B cell (primary cell): ENCODE measurements around the gene WHAMM. TPM values are rescaled to one million over a fixed set of nuclear protein-coding genes. Genes with fewer than 3 reads are reported as not detected.

Experiments
- ATAC-seq: fragments of 200-7000 bp; cut with Tn5 transposase; one replicate; pipeline ENCODE4 v1.10.0; 2021; ENCODE audit warnings: low read depth, mild to moderate bottlenecking, moderate number of reproducible peaks, moderate library complexity
- CTCF ChIA-PET: fragments of 350-600 bp; sonication (Branson Sonifier 250); formaldehyde crosslinking; loops from one replicate; lab custom pipeline; 2021; ENCODE audit warnings: antibody characterized with exemption, inconsistent platforms; lab: Charles Lee
- POLR2A ChIA-PET: fragments of 350-600 bp; sonication (Branson Sonifier 250); formaldehyde crosslinking; loops from one replicate; lab custom pipeline; 2021; ENCODE audit warnings: antibody characterized with exemption; lab: Charles Lee
- DNase-seq: peaks from one replicate; pipeline ENCODE4 v3.0.0; 2013
- H2AFZ ChIP-seq: 2 replicates; pipeline ENCODE4 v1.6.1; 2012; ENCODE audit warnings: mild to moderate bottlenecking, low read depth, low read length; ENCODE audit not compliant: insufficient read depth, poor library complexity, severe bottlenecking
- H3K27ac ChIP-seq, 2 donors: 1 replicate in 1 of 2; 2 replicates in 1 of 2; pipeline ENCODE4 v1.5.1; 2012 to 2013; ENCODE audit warnings: low read length in 2 of 2, mild to moderate bottlenecking in 2 of 2, moderate library complexity in 1 of 2
- H3K27me3 ChIP-seq, 4 experiments: fragments of 200-600 bp in 1 of 4; sonication (generic) in 1 of 4; replicated peaks in 1 of 4; 1 replicate in 2 of 4; 2 replicates in 2 of 4; pipeline versions ENCODE4 v1.6.1 to v1.7.0; 2013 to 2016; ENCODE audit warnings: low read length in 3 of 4, mild to moderate bottlenecking in 2 of 4, mixed read lengths in 1 of 4, moderate library complexity in 1 of 4; ENCODE audit not compliant: insufficient read depth in 4 of 4, control insufficient read depth in 3 of 4; ENCODE audit errors: control extremely low read depth in 1 of 4
- H3K36me3 ChIP-seq, 2 experiments: replicated peaks in 1 of 2; 1 replicate in 1 of 2; 2 replicates in 1 of 2; pipeline versions ENCODE4 v1.6.1 to v1.7.1; 2013; ENCODE audit warnings: low read length in 1 of 2; ENCODE audit not compliant: insufficient read depth in 2 of 2, control insufficient read depth in 1 of 2; ENCODE audit errors: control extremely low read depth in 1 of 2, extremely low read depth in 1 of 2
- H3K4me1 ChIP-seq, 2 donors: fragments of 200-600 bp in 1 of 2; sonication (generic) in 1 of 2; 1 replicate in 1 of 2; 2 replicates in 1 of 2; pipeline versions ENCODE4 v1.5.1 to v1.6.1; 2013 to 2017; ENCODE audit warnings: low read length in 2 of 2; ENCODE audit not compliant: control insufficient read depth in 2 of 2, insufficient read depth in 2 of 2
- H3K4me2 ChIP-seq: replicated peaks from 2 replicates; pipeline ENCODE3; 2012; ENCODE audit warnings: mild to moderate bottlenecking, low read depth, low read length; ENCODE audit not compliant: poor library complexity, severe bottlenecking
- H3K4me3 ChIP-seq, 5 experiments: fragments of 200-600 bp in 1 of 5; sonication (generic) in 1 of 5; 1 replicate in 3 of 5; 2 replicates in 2 of 5; pipeline versions ENCODE4 v1.5.1 to v1.7.0; 2011 to 2016; ENCODE audit warnings: low read length in 4 of 5, mild to moderate bottlenecking in 4 of 5, low read depth in 2 of 5, control low read depth in 1 of 5, moderate library complexity in 1 of 5; ENCODE audit not compliant: insufficient read depth in 1 of 5; ENCODE audit errors: control extremely low read depth in 1 of 5, extremely low read depth in 1 of 5
- H3K79me2 ChIP-seq: fragments of 200-600 bp; sonication (generic); one replicate; pipeline ENCODE4 v1.6.0; 2016; ENCODE audit warnings: low read length; ENCODE audit not compliant: control insufficient read depth, insufficient read depth
- H3K9ac ChIP-seq: fragments of 200-600 bp; sonication (generic); 2 replicates; pipeline ENCODE4 v1.6.1; 2017; ENCODE audit warnings: mild to moderate bottlenecking, low read length, moderate library complexity
- H3K9me3 ChIP-seq, 3 donors: one replicate each; pipeline versions ENCODE4 v1.6.1 to v1.7.1; 2013; ENCODE audit warnings: low read length in 2 of 3; ENCODE audit not compliant: control insufficient read depth in 2 of 3, insufficient read depth in 1 of 3; ENCODE audit errors: control extremely low read depth in 1 of 3
- H4K20me1 ChIP-seq: 2 replicates; pipeline ENCODE4 v1.6.0; 2012; ENCODE audit warnings: mild to moderate bottlenecking, low read length; ENCODE audit not compliant: insufficient read depth, control insufficient read depth, poor library complexity, severe bottlenecking
- H3K27ac Mint-ChIP-seq: one replicate; pipeline ENCODE4 v1.8.0; 2021; ENCODE audit warnings: mixed read lengths
- H3K27me3 Mint-ChIP-seq: one replicate; pipeline ENCODE4 v1.8.0; 2021; ENCODE audit warnings: mixed read lengths
- H3K4me1 Mint-ChIP-seq: one replicate; pipeline ENCODE4 v1.8.0; 2021; ENCODE audit warnings: mixed read lengths
- H3K4me3 Mint-ChIP-seq: one replicate; pipeline ENCODE4 v1.8.0; 2021; ENCODE audit warnings: mixed read lengths
- H3K9me3 Mint-ChIP-seq: one replicate; pipeline ENCODE4 v1.8.0; 2022; ENCODE audit warnings: mixed read lengths; ENCODE audit not compliant: insufficient read depth
- EZH2 ChIP-seq: IDR thresholded peaks from 2 replicates; pipeline ENCODE4 v1.6.1; 2012; ENCODE audit warnings: borderline replicate concordance, low read depth, mild to moderate bottlenecking, moderate library complexity, low read length; ENCODE audit not compliant: insufficient read depth, poor library complexity, severe bottlenecking
- WGBS: methylation state at CpG from one replicate; pipeline ENCODE4 v1.1.5; 2013; ENCODE audit warnings: missing lambda C conversion rate; ENCODE audit not compliant: insufficient coverage; 5-methylcytosine and 5-hydroxymethylcytosine counted together
- intact Hi-C: fragments of 100-400 bp; cut with micrococcal nuclease; formaldehyde crosslinking; loops from one replicate; pipeline ENCODE4 v1.10.0; 2022
- polyA plus RNA-seq: library from polyadenylated mRNA; depleted of rRNA; stranded (reverse); fragments of >200 nt; gene quantifications from 2 replicates; pipeline ENCODE4 v1.2.3, GENCODE V29; 2012
- total RNA-seq, 2 donors: library from RNA; stranded (reverse); fragments of 120-200 nt in 1 of 2; gene quantifications; 1 replicate in 1 of 2; 2 replicates in 1 of 2; pipeline versions ENCODE4 v1.2.3 to v1.2.4, GENCODE V29; 2013 to 2022
- TF ChIP-seq, protein P1 (sequence below): fragments of 200-600 bp; IDR thresholded peaks from one replicate; pipeline ENCODE4 v1.8.0; 2022; ENCODE audit warnings: antibody characterized with exemption, mild to moderate bottlenecking

Gene WHAMM
- total and polyA plus RNA-seq, 2 donors (not counting 1 experiment from before 2014, with no cell fraction given): 18.3 to 31.3 TPM

DNA sequence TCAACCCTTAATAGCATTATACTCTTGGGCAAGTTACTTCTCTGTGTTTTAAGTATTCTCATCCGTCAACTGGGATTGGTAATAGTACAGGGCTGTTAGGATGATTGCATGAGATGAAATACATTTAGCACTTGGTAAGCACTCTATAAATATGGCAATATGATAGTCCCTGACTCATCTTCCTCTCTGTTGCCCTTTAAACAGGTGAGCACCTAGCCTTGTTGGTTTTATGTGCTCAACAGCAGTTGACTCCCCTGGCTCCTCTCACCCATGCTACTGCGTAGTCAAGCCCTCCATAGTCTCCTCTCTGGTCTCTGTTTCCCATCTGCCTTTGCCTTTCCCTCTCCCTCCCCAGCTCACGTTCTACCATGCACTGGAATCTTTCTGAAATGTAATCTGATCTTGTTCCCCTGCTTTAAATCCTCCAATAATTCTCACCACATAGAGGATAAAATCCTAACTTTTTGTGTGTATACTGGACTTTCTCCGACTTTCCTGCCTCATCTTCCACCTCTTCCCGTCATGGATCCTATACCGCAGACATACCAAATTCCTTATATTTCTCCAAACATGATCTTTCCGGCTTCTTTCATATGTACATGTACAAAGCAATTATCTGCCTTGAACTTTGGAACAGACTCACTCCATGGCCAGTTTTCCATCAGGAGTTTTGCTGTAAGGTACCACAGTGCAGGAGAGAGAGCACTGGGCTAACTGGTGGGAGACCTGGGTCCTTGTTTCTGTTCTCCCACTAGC is 45.9 kb upstream of the WHAMM start:
- Histone ChIP-seq H3K4me1 (no peaks in the 10 kb centered on the region), H3K4me2 (no peak overlapping the region), H3K27me3 (no peaks in the 10 kb centered on the region), H3K79me2 (no peaks in the 10 kb centered on the region), H3K4me3 (no peak overlapping the region), H3K9ac (no peak overlapping the region), H3K9me3 (peaks cover 0 to 5% (median 3%) of the 10 kb centered on the region in 3 donors), H3K36me3 (peaks cover 0 to 12% of the 10 kb centered on the region in 2 experiments), H3K27ac (no peak overlapping the region), H4K20me1 (peaks cover 3% of the 10 kb centered on the region), H2AFZ (no peak overlapping the region)
- POLR2A ChIA-PET: interaction anchor here (0.6 kb wide), 1 partner anchor 16 kb away, joined by 3 read pairs; no protein-coding TSS in a partner anchor
- ATAC-seq (no peak), DNase-seq (no peak)
- H3K4me1 Mint-ChIP-seq: peaks cover 4% of the 10 kb centered on the region
- no peak for TF ChIP-seq EZH2
- CTCF ChIA-PET: no interaction called here
- no peaks in the 10 kb centered on the region for H3K9me3 Mint-ChIP-seq
- no peak overlapping the region for H3K4me3 Mint-ChIP-seq
- WGBS: 98% methylated on average over 3 of the region's 7 CpGs
- H3K27me3 Mint-ChIP-seq: no peaks in the 10 kb centered on the region
- intact Hi-C loops: no loop called here
- no peak overlapping the region for H3K27ac Mint-ChIP-seq

DNA sequence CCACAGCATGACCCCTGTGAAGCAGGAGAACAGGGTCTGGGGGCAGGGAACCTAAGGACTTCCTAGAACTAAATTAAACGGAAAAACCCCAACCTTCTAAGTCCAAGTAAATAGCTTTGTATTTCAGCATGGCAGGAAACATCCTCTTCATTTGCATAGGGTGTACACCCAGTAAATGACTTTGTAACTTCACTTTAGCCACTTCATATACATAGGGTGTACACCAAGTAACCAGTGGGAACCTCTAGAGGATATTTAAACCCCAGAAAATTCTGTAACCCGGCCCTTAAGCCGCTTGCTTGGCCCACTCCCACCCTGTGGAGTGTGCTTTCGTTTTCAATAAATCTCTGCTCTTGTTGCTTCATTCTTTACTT is 45.3 kb upstream of the WHAMM start:
- Histone ChIP-seq H3K27ac (no peak overlapping the region), H3K79me2 (no peaks in the 10 kb centered on the region), H3K9me3 (peaks cover 0 to 5% (median 3%) of the 10 kb centered on the region in 3 donors), H3K9ac (no peak overlapping the region), H3K4me1 (no peaks in the 10 kb centered on the region), H3K4me3 (no peak overlapping the region), H3K36me3 (peaks cover 0 to 7% of the 10 kb centered on the region in 2 experiments), H3K27me3 (no peaks in the 10 kb centered on the region), H4K20me1 (no peaks in the 10 kb centered on the region), H3K4me2 (no peak overlapping the region), H2AFZ (no peak overlapping the region)
- intact Hi-C loops: no loop called here
- Mint-ChIP-seq H3K4me3 (no peak overlapping the region), H3K27me3 (no peaks in the 10 kb centered on the region), H3K27ac (no peak overlapping the region), H3K4me1 (peaks cover 4% of the 10 kb centered on the region), H3K9me3 (no peaks in the 10 kb centered on the region)
- TF ChIP-seq EZH2: no peak
- TF ChIP-seq, protein P1, sequence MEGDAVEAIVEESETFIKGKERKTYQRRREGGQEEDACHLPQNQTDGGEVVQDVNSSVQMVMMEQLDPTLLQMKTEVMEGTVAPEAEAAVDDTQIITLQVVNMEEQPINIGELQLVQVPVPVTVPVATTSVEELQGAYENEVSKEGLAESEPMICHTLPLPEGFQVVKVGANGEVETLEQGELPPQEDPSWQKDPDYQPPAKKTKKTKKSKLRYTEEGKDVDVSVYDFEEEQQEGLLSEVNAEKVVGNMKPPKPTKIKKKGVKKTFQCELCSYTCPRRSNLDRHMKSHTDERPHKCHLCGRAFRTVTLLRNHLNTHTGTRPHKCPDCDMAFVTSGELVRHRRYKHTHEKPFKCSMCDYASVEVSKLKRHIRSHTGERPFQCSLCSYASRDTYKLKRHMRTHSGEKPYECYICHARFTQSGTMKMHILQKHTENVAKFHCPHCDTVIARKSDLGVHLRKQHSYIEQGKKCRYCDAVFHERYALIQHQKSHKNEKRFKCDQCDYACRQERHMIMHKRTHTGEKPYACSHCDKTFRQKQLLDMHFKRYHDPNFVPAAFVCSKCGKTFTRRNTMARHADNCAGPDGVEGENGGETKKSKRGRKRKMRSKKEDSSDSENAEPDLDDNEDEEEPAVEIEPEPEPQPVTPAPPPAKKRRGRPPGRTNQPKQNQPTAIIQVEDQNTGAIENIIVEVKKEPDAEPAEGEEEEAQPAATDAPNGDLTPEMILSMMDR: no peak
- no peak for ATAC-seq
- ChIA-PET POLR2A (interaction anchor here (0.6 kb wide), 1 partner anchor 16 kb away, joined by 3 read pairs; no protein-coding TSS in a partner anchor), CTCF (no interaction called here)
- DNase-seq: no peak
- 85% methylated on average over 3 of the region's 4 CpGs for WGBS
